ENCODE data around the gene UBE2K. TPM values are rescaled to one million over a fixed set of nuclear protein-coding genes. Genes with fewer than 3 reads are reported as not detected.
"Not testable (repeated sequence)": the region's sequence is repeated elsewhere in the genome, so short reads cannot be mapped to it uniquely, and the experiment has no call there.

The UBE2K gene
- total RNA-seq, 2 experiments from 2014 or later = 82.3 to 86.5 TPM

DNA sequence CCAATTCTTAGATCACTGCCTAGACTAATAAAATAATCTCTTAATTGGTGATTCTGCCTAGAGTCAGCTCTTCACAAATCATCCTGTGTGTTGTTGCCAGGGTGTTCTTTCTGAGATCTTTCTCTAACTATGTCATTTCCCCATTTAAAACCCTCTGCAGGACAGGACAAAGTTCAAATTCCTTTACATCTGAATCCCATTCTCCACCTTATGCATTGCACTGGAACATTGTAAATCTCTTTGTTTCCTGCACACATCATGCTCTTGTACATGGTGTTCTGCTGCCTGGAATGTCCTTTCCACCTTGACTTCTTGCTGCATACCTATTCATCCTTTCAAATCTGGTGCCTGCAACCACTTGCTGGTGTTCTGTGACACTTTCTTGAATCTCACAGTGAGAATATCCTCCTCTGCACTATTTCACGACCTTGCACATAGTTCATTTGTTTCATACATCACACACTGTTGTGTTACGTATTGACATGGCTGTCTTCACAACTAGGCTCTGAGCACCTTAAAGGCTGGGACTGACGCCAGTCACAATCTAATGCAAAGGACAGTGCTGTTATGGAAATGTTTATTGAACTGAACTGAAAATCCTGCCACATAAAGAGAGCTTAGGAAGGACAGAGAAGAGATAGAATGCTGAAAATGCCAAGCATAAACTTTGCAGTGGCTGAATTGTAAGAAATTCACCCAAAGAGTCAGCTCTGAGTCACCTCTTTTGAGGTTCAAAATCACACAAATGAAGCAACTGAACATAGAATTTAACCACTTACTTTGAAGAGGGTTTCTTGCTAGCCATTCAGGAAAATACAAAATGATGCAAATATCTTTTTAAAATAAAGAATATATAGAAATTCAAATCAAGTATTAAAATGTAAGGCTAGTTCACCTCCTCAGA lies 32.9 kb upstream of the UBE2K start:
- Mint-ChIP-seq H3K36me3 (ENCODE audit: low read depth) (no peaks in the 10 kb centered on the region), H3K4me1 (no peaks in the 10 kb centered on the region), H3K4me3 (no peak overlapping the region), H3K27ac (no peak overlapping the region), H3K27me3 (no peaks in the 10 kb centered on the region), H3K9me3 (no peaks in the 10 kb centered on the region)
- ChIA-PET POLR2A (no interaction called here), CTCF (no interaction called here)
- no peak for DNase-seq

DNA sequence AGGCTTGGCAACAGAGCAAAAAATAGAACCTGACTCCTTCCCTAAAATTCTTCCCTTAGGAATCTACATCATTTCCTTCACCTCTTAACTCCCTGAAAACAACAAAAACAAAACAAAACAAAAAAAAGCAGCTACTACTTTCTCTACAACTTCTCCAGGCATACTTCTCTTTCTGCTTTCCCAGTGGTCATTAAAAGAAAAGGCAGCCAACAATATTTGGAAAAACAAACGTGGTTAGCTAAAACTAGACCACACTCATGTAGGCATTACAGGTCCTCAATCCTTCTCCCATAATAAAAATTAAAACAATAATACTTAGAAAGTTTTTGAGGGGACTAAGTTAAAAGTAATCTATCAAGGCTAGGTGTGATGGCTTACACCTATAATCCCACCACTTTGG lies 30.2 kb upstream of the UBE2K start:
- ChIA-PET POLR2A (no interaction called here), CTCF (no interaction called here)
- no peak overlapping the region for H3K27ac Mint-ChIP-seq
- H3K36me3 Mint-ChIP-seq (ENCODE audit: low read depth) = no peaks in the 10 kb centered on the region
- H3K4me1 Mint-ChIP-seq = no peaks in the 10 kb centered on the region
- H3K27me3 Mint-ChIP-seq = peaks cover 4% of the 10 kb centered on the region
- no peak for DNase-seq
- no peak overlapping the region for H3K4me3 Mint-ChIP-seq
- no peaks in the 10 kb centered on the region for H3K9me3 Mint-ChIP-seq

DNA sequence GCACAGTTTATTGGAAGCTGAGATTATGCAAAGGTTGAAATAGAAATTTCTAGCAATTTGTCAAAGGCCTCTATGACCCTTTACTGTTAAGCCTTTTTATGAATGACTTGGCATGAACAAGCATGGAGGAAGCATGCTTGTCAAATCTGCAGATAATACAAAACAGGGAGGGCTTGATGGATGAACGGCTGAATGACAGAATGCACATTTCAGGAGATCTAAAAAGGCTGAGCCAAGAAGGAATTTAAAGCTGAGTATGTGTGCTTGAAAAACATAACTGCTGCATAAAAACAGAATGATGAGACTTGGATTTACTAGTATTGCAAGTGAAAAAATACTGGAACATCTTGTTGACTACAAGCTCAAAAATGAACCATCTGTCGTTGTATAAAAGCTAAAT lies 29.0 kb upstream of the UBE2K start:
- Mint-ChIP-seq H3K9me3 (no peaks in the 10 kb centered on the region), H3K36me3 (ENCODE audit: low read depth) (no peaks in the 10 kb centered on the region), H3K4me1 (no peaks in the 10 kb centered on the region), H3K27ac (no peak overlapping the region), H3K27me3 (peaks cover 4% of the 10 kb centered on the region), H3K4me3 (no peak overlapping the region)
- DNase-seq = no peak
- POLR2A ChIA-PET = no interaction called here
- CTCF ChIA-PET = no interaction called here

- DNase-seq; H3K4me1 Mint-ChIP-seq; CTCF ChIA-PET; POLR2A ChIA-PET; H3K36me3 Mint-ChIP-seq (ENCODE audit: low read depth); H3K9me3 Mint-ChIP-seq; H3K27me3 Mint-ChIP-seq; H3K27ac Mint-ChIP-seq; H3K4me3 Mint-ChIP-seq: not testable (repeated sequence)
Measured at GRCh38 chr4:39670296-39670695, 27.6 kb upstream of the UBE2K start.

DNA sequence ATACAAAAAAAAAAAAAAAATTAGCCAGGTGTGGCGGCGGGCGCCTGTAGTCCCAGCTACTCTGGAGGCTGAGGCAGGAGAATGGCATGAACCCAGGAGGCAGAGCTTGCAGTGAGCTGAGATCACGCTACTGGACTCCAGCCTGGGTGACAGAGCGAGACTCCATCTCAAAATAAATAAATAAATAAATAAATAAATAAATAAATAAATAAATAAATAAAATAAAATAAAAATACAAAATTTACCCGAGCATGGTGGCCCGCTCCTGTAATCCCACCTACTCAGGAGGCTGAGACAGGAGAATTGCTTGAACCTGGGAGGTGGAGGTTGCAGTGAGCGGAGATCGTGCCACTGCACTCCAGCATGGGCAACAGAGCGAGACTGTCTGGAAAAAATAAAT lies 22.3 kb upstream of the UBE2K start:
- H3K4me3 Mint-ChIP-seq; H3K4me1 Mint-ChIP-seq; H3K36me3 Mint-ChIP-seq (ENCODE audit: low read depth); H3K27ac Mint-ChIP-seq; H3K9me3 Mint-ChIP-seq; DNase-seq; POLR2A ChIA-PET: not testable (repeated sequence)
- CTCF ChIA-PET = interaction anchor here (0.5 kb wide), 1 partner anchor 13 kb away, joined by 4 read pairs; no protein-coding TSS in a partner anchor
- H3K27me3 Mint-ChIP-seq = peaks cover 12% of the 10 kb centered on the region

DNA sequence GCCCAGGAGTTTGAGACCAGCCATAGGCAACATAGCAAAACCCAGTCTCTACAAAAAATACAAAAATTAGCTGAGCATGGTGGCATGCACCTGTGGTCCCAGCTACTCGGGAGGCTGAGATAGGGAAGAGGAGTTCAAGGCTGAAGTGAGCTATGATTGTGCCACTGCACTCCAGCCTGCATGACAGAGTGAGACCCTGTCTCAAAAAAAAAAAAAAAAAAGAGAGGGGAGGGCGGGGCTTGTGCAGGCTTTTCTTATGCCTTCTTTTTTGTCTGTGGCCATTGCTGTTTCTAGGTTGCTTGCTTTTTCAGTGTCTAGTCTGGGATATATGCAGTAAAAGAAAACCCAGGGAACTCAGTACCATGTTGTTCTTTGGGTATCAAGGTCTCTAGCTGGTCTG lies 16.9 kb upstream of the UBE2K start:
- H3K27me3 Mint-ChIP-seq; POLR2A ChIA-PET; H3K36me3 Mint-ChIP-seq (ENCODE audit: low read depth); H3K9me3 Mint-ChIP-seq; H3K27ac Mint-ChIP-seq; H3K4me3 Mint-ChIP-seq; DNase-seq; H3K4me1 Mint-ChIP-seq; CTCF ChIA-PET: not testable (repeated sequence)

DNA sequence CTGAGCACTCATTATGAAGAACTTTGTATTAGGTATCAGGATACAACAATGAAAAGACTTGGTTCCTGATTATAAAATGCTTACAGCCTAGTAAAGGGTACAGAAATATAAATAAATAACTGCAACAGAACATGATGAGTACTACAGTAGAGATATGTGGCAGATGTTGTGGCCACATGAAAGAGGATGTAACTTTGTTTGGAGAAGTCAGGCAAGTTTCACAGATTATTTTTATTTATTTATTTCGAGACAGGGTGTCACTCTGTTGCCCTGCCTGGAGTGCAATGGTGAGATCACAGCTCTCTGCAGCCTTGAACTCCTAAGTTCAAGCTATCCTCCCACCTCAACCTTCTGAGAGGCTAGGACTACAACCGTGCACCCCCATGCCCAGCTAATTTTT lies 15.8 kb upstream of the UBE2K start:
- CTCF ChIA-PET = no interaction called here
- peaks cover 8% of the 10 kb centered on the region for H3K27me3 Mint-ChIP-seq
- H3K36me3 Mint-ChIP-seq (ENCODE audit: low read depth) = no peaks in the 10 kb centered on the region
- no peak for DNase-seq
- no peak overlapping the region for H3K27ac Mint-ChIP-seq
- no peak overlapping the region for H3K4me3 Mint-ChIP-seq
- no peaks in the 10 kb centered on the region for H3K9me3 Mint-ChIP-seq
- POLR2A ChIA-PET = no interaction called here
- no peaks in the 10 kb centered on the region for H3K4me1 Mint-ChIP-seq

GRCh38 chr4:39685990-39686389 lies 11.9 kb upstream of the UBE2K start:
- no peaks in the 10 kb centered on the region for H3K36me3 Mint-ChIP-seq (ENCODE audit: low read depth)

GRCh38 chr4:39687014-39687413 lies 10.9 kb upstream of the UBE2K start:
- H3K9me3 Mint-ChIP-seq = no peaks in the 10 kb centered on the region
- H3K4me3 Mint-ChIP-seq = no peak overlapping the region
- H3K27me3 Mint-ChIP-seq = no peaks in the 10 kb centered on the region
- no peak overlapping the region for H3K27ac Mint-ChIP-seq
- ChIA-PET POLR2A (no interaction called here), CTCF (interaction anchor here (1.7 kb wide), 1 partner anchor 11 kb away, joined by 7 read pairs; the partner anchor contains the start of gene UBE2K)
- no peak for DNase-seq
- H3K4me1 Mint-ChIP-seq = no peaks in the 10 kb centered on the region
- H3K36me3 Mint-ChIP-seq (ENCODE audit: low read depth) = no peaks in the 10 kb centered on the region

More at GRCh38 chr4:39685990-39686389, 11.9 kb upstream of the UBE2K start:
- Mint-ChIP-seq H3K9me3 (no peaks in the 10 kb centered on the region), H3K27ac (no peak overlapping the region), H3K27me3 (no peaks in the 10 kb centered on the region), H3K4me3 (no peak overlapping the region), H3K4me1 (no peaks in the 10 kb centered on the region)
- ChIA-PET POLR2A (no interaction called here), CTCF (no interaction called here)
- DNase-seq = no peak

- H3K9me3 Mint-ChIP-seq = no peaks in the 10 kb centered on the region
Measured at GRCh38 chr4:39689970-39690369, 8.0 kb upstream of the UBE2K start.

GRCh38 chr4:39698424-39699009 lies 581 bp downstream of the UBE2K start:
- Mint-ChIP-seq H3K4me1 (peaks cover 35% of the 10 kb centered on the region), H3K27me3 (no peaks in the 10 kb centered on the region), H3K27ac (peak overlapping the region; percentile 97), H3K9me3 (no peaks in the 10 kb centered on the region), H3K4me3 (peak overlapping the region; percentile 92), H3K36me3 (ENCODE audit: low read depth) (peaks cover 32% of the 10 kb centered on the region)
- DNase-seq = no peak
- CTCF ChIA-PET = interaction anchor here (0.9 to 1.8 kb wide), 10 partner anchors 10 to 611 kb away, joined by 3 to 7 read pairs (median 4); partner anchors contain the start of genes PDS5A and UGDH
- POLR2A ChIA-PET = interaction anchor here (0.6 to 2.4 kb wide), 24 partner anchors 9 to 611 kb away, joined by 3 to 25 read pairs (median 5); partner anchors contain the start of genes N4BP2, RFC1, SMIM14 and UGDH

More at GRCh38 chr4:39689970-39690369, 8.0 kb upstream of the UBE2K start:
- H3K4me3 Mint-ChIP-seq = no peak overlapping the region
- H3K36me3 Mint-ChIP-seq (ENCODE audit: low read depth) = no peaks in the 10 kb centered on the region
- ChIA-PET POLR2A (no interaction called here), CTCF (no interaction called here)
- no peak overlapping the region for H3K27ac Mint-ChIP-seq
- DNase-seq = no peak
- H3K27me3 Mint-ChIP-seq = no peaks in the 10 kb centered on the region
- H3K4me1 Mint-ChIP-seq = no peaks in the 10 kb centered on the region

GRCh38 chr4:39699687-39700409 lies 1.9 kb downstream of the UBE2K start:
- POLR2A ChIA-PET = interaction anchor here (0.9 to 2.4 kb wide), 3 partner anchors 61 to 495 kb away, joined by 3 to 25 read pairs (median 4); partner anchors contain the start of genes LIAS, RPL9 and SMIM14
- CTCF ChIA-PET = interaction anchor here (1.0 kb wide), 1 partner anchor 278 kb away, joined by 3 read pairs; no protein-coding TSS in a partner anchor
- H3K9me3 Mint-ChIP-seq = no peaks in the 10 kb centered on the region
- peaks cover 35% of the 10 kb centered on the region for H3K4me1 Mint-ChIP-seq
- DNase-seq = no peak
- no peaks in the 10 kb centered on the region for H3K27me3 Mint-ChIP-seq
- H3K4me3 Mint-ChIP-seq = peak overlapping the region; percentile 92
- peak overlapping the region; percentile 97 for H3K27ac Mint-ChIP-seq
- H3K36me3 Mint-ChIP-seq (ENCODE audit: low read depth) = peaks cover 32% of the 10 kb centered on the region

GRCh38 chr4:39700554-39700953 lies 2.6 kb downstream of the UBE2K start:
- Mint-ChIP-seq H3K4me1 (peaks cover 37% of the 10 kb centered on the region), H3K36me3 (ENCODE audit: low read depth) (peaks cover 35% of the 10 kb centered on the region), H3K27me3 (no peaks in the 10 kb centered on the region), H3K9me3 (no peaks in the 10 kb centered on the region), H3K4me3 (peak overlapping the region; percentile 92), H3K27ac (peak overlapping the region; percentile 97)
- POLR2A ChIA-PET = interaction anchor here (0.9 kb wide), 1 partner anchor 242 kb away, joined by 4 read pairs; the partner anchor contains the start of genes LIAS and RPL9
- DNase-seq = no peak
- CTCF ChIA-PET = interaction anchor here (1.0 kb wide), 1 partner anchor 278 kb away, joined by 3 read pairs; no protein-coding TSS in a partner anchor
